GM13976 (cell line): ENCODE data around the gene LMAN2L.

ENCODE experiments used
- DNase-seq: peaks from one replicate; pipeline ENCODE4 v3.0.0; 2012; ENCODE audit warnings: low spot score
- in situ Hi-C: fragments of 300-500 bp; cut with MboI; formaldehyde crosslinking; loops from one replicate; pipeline ENCODE4 v1.12.0; 2022; ENCODE audit warnings: low sequenced_read_pairs, mixed read lengths, inconsistent platforms; ENCODE audit not compliant: unreplicated experiment
- TF ChIP-seq, protein P1 (sequence below): IDR thresholded peaks from 2 replicates; pipeline ENCODE4 v1.5.1; 2012; ENCODE audit warnings: borderline replicate concordance, mild to moderate bottlenecking; ENCODE audit not compliant: insufficient read depth; ENCODE audit errors: extremely low read depth, missing control alignments, control extremely low read depth

The LMAN2L gene

GRCh38 chr2:96734880-96735583 is 4.8 kb downstream of the LMAN2L start:
- TF ChIP-seq, protein P1, sequence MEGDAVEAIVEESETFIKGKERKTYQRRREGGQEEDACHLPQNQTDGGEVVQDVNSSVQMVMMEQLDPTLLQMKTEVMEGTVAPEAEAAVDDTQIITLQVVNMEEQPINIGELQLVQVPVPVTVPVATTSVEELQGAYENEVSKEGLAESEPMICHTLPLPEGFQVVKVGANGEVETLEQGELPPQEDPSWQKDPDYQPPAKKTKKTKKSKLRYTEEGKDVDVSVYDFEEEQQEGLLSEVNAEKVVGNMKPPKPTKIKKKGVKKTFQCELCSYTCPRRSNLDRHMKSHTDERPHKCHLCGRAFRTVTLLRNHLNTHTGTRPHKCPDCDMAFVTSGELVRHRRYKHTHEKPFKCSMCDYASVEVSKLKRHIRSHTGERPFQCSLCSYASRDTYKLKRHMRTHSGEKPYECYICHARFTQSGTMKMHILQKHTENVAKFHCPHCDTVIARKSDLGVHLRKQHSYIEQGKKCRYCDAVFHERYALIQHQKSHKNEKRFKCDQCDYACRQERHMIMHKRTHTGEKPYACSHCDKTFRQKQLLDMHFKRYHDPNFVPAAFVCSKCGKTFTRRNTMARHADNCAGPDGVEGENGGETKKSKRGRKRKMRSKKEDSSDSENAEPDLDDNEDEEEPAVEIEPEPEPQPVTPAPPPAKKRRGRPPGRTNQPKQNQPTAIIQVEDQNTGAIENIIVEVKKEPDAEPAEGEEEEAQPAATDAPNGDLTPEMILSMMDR = no peak
- in situ Hi-C loops = no loop called here
- DNase-seq = no peak

DNA sequence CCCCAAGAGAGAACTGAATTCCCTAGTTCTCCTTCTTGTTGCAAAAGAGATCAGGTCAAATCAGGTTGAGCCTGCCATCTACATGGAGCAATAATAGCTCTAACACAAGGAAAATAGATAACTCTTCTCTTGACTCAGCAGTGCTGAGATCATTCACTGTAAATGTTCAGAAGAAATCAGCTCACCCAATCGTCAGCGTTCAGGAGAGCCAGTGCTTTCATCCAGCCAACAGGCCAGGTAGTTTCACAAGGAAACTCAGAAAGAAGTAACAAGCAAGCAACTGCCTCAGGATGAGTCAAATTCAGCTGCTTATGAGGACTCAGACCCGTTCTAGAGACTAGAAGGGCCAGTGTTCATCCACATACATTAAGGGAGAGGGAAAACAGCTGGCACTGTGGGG is 5.9 kb downstream of the LMAN2L start:
- in situ Hi-C loops = no loop called here
- TF ChIP-seq, protein P1 = no peak
- DNase-seq = no peak

GRCh38 chr2:96730212-96730611 is 9.7 kb downstream of the LMAN2L start:
- TF ChIP-seq, protein P1 = no peak
- DNase-seq = no peak
- in situ Hi-C loops = no loop called here

DNA sequence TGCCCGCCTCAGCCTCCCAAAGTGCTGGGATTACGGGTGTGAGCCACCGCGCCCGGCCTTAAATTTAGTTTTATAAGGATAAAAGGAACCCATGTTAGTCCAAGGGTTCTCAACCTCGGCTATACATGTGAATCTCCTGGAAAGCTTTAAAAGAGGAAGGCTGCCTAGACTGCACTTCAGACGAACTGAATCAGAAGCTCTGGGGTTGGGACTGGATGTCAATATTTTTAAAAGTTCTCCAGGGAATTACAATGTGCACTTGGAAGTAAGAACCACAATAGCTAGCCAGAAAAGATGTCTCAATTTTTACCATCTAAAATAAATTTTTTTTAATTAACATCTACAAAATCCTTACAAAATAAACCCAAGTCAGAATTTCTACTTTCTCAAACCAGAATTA is 10.1 kb downstream of the LMAN2L start:
- TF ChIP-seq, protein P1 = no peak
- no peak for DNase-seq
- in situ Hi-C loops = no loop called here

DNA sequence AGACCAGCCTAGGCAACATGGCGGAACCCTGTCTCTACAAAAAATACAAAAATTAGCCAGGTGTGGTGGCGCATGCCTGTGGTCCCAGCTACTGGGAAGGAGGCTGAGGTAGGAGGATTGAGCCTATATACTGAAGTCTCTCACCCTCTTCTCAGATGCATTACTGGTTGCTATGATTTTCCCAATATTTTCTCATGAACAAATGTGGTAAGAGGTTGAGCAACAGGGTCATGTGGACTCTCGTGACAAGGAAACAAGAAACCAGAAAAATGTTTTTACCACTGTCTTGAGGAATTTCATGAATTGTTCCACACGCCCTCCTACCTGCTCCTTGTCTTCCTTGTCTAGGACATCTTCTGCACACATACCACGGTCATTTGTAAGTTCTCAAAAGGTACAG is 12.4 kb downstream of the LMAN2L start:
- no peak for DNase-seq
- in situ Hi-C loops = no loop called here
- TF ChIP-seq, protein P1 = no peak

DNA sequence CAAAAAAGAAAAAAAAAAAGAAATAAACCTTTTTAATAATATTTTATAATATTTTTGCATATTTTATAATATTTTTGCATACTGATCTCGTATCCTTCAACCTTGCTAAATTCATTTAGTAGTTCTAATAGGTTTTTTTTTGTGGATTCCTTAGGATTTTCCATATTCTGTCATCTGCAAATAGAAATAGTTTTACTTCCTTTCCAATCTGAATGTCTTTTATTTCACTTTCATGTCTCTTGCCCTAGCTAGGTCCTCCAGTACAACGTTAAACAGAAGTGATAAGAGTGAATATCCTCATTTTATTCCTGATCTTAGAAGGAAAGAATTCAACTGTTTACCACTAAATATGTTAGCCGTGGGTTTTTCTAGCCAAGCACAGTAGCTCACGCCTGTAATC is 13.7 kb downstream of the LMAN2L start:
- in situ Hi-C loops = no loop called here
- TF ChIP-seq, protein P1 = no peak
- no peak for DNase-seq
